Measurements from ENCODE around the gene FBXL5. TPM values are rescaled to one million over a fixed set of nuclear protein-coding genes. Genes with fewer than 3 reads are reported as not detected.

FBXL5 gene
- total RNA-seq, 1 donor from 2014 or later: 54.4 TPM

DNA sequence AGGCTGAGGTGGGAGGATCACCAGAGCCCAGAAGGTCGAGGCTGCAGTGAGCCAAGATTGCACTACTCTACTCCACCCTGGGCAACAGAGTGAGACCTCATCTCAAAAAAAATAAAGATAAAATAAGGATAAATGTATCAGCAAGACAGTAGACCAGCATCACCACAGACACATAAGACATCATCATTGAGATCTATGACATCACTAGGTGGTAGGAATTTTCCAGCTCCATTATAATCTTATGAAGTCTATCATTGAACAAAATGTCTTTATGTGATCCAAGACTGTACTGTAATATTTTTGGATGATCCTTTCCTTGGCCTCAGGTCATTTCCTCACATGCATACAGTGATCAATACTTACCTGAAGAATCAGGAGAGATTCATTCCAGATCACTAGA, 18.2 kb upstream of the FBXL5 start:
- Mint-ChIP-seq H3K27me3 (ENCODE audit: low read depth) (no peaks in the 10 kb centered on the region), H3K9me3 (ENCODE audit: low read depth) (no peaks in the 10 kb centered on the region), H3K4me3 (ENCODE audit: unreplicated experiment) (no peak overlapping the region), H3K4me1 (ENCODE audit: low read depth) (peaks cover 36% of the 10 kb centered on the region), H3K36me3 (ENCODE audit: low read depth) (no peaks in the 10 kb centered on the region), H3K27ac (ENCODE audit: unreplicated experiment) (no peak overlapping the region)
- TF ChIP-seq, protein P1, sequence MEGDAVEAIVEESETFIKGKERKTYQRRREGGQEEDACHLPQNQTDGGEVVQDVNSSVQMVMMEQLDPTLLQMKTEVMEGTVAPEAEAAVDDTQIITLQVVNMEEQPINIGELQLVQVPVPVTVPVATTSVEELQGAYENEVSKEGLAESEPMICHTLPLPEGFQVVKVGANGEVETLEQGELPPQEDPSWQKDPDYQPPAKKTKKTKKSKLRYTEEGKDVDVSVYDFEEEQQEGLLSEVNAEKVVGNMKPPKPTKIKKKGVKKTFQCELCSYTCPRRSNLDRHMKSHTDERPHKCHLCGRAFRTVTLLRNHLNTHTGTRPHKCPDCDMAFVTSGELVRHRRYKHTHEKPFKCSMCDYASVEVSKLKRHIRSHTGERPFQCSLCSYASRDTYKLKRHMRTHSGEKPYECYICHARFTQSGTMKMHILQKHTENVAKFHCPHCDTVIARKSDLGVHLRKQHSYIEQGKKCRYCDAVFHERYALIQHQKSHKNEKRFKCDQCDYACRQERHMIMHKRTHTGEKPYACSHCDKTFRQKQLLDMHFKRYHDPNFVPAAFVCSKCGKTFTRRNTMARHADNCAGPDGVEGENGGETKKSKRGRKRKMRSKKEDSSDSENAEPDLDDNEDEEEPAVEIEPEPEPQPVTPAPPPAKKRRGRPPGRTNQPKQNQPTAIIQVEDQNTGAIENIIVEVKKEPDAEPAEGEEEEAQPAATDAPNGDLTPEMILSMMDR (IDR thresholded peaks at IDR 0.05): no peak
- DNase-seq (ENCODE audit: low spot score): no peak

GRCh38 chr4:15672101-15672500, 16.9 kb upstream of the FBXL5 start:
- Mint-ChIP-seq H3K4me1 (ENCODE audit: low read depth) (peaks cover 29% of the 10 kb centered on the region), H3K27ac (ENCODE audit: unreplicated experiment) (no peak overlapping the region), H3K27me3 (ENCODE audit: low read depth) (no peaks in the 10 kb centered on the region), H3K36me3 (ENCODE audit: low read depth) (no peaks in the 10 kb centered on the region), H3K4me3 (ENCODE audit: unreplicated experiment) (no peak overlapping the region), H3K9me3 (ENCODE audit: low read depth) (no peaks in the 10 kb centered on the region)
- DNase-seq (ENCODE audit: low spot score): no peak
- TF ChIP-seq, protein P1 (IDR thresholded peaks at IDR 0.05): no peak

DNA sequence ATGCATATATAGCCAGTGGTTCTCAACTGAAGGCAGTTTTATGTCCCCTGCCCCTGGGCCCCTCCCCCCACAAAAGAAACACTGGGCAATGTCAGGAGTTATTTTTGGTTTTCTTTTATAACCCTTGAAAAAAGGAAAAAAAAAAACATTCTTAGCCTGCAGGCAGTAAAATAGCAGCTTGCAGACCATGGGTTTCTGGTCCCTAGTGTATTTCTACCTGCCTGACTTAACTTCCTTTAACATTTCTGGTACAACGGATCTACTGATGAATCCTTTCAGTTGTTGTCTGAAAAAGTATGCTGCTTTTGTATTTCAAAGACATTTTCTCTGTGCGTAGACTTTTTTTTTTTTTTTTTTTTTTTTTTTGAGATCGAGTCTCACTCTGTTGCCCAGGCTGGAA, 15.4 kb upstream of the FBXL5 start:
- H3K4me3 Mint-ChIP-seq (ENCODE audit: unreplicated experiment): peak overlapping the region; percentile 48
- no peak for DNase-seq (ENCODE audit: low spot score)
- TF ChIP-seq, protein P1 (IDR thresholded peaks at IDR 0.05): no peak
- H3K36me3 Mint-ChIP-seq (ENCODE audit: low read depth): no peaks in the 10 kb centered on the region
- peaks cover 40% of the 10 kb centered on the region for H3K4me1 Mint-ChIP-seq (ENCODE audit: low read depth)
- peak overlapping the region; percentile 84 for H3K27ac Mint-ChIP-seq (ENCODE audit: unreplicated experiment)
- no peaks in the 10 kb centered on the region for H3K9me3 Mint-ChIP-seq (ENCODE audit: low read depth)
- no peaks in the 10 kb centered on the region for H3K27me3 Mint-ChIP-seq (ENCODE audit: low read depth)

- TF ChIP-seq, protein P1 (IDR thresholded peaks at IDR 0.05): no peak
- H3K27ac Mint-ChIP-seq (ENCODE audit: unreplicated experiment): peak overlapping the region; percentile 46
Measured at GRCh38 chr4:15668566-15669435, 13.6 kb upstream of the FBXL5 start.

GRCh38 chr4:15667006-15667405, 11.8 kb upstream of the FBXL5 start:
- no peak overlapping the region for H3K4me3 Mint-ChIP-seq (ENCODE audit: unreplicated experiment)
- no peak overlapping the region for H3K27ac Mint-ChIP-seq (ENCODE audit: unreplicated experiment)

More at GRCh38 chr4:15668566-15669435, 13.6 kb upstream of the FBXL5 start:
- H3K4me1 Mint-ChIP-seq (ENCODE audit: low read depth): peaks cover 40% of the 10 kb centered on the region
- no peaks in the 10 kb centered on the region for H3K27me3 Mint-ChIP-seq (ENCODE audit: low read depth)
- no peaks in the 10 kb centered on the region for H3K36me3 Mint-ChIP-seq (ENCODE audit: low read depth)
- no peaks in the 10 kb centered on the region for H3K9me3 Mint-ChIP-seq (ENCODE audit: low read depth)
- DNase-seq (ENCODE audit: low spot score): no peak
- no peak overlapping the region for H3K4me3 Mint-ChIP-seq (ENCODE audit: unreplicated experiment)

More at GRCh38 chr4:15667006-15667405, 11.8 kb upstream of the FBXL5 start:
- Mint-ChIP-seq H3K9me3 (ENCODE audit: low read depth) (no peaks in the 10 kb centered on the region), H3K36me3 (ENCODE audit: low read depth) (no peaks in the 10 kb centered on the region), H3K4me1 (ENCODE audit: low read depth) (peaks cover 40% of the 10 kb centered on the region), H3K27me3 (ENCODE audit: low read depth) (no peaks in the 10 kb centered on the region)
- TF ChIP-seq, protein P1 (IDR thresholded peaks at IDR 0.05): no peak
- no peak for DNase-seq (ENCODE audit: low spot score)
